22Rv1 (cell line): ENCODE results near the gene FUZ.

Experiments
- CTCF ChIP-seq: fragments of 450-650 bp; IDR thresholded peaks from 2 replicates; pipeline ENCODE4 v1.5.1; 2017; ENCODE audit warnings: mild to moderate bottlenecking
- ZFX ChIP-seq: fragments of 450-650 bp; IDR thresholded peaks from 2 replicates; pipeline ENCODE4 v1.6.1; 2017; ENCODE audit warnings: antibody characterized with exemption, borderline replicate concordance

DNA sequence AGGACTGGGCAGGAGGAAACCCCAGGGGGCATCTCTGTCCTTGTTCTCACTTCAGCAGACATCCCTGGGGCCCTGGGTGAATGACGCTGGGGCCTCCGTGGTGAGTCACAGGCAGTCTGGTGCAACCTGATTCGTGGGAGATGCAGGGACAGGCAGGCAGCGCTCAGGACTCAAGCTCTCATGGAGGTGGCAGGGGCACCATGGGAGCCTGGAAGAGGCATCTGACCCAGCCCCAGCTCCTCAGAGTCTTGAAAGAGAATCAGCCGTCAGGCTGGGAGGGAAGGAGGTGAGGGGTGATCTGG is 23.9 kb upstream of the FUZ start:
- TF ChIP-seq CTCF = no peak
- no peak for TF ChIP-seq ZFX
